Fibroblast of lung (primary cell): ENCODE data around the gene SCEL. TPM values are rescaled to one million over a fixed set of nuclear protein-coding genes. Genes with fewer than 3 reads are reported as not detected.
A peak's percentile ranks its signal among the peaks of the same experiment; 100 is the strongest.
"Not testable (repeated sequence)": the region's sequence is repeated elsewhere in the genome, so short reads cannot be mapped to it uniquely, and the experiment has no call there.

Experiments
- DNase-seq, 2 donors: peaks; one replicate each; pipeline versions ENCODE4 v3.0.0 to v3.0.0-alpha.2; 2010; ENCODE audit warnings: low read depth in 2 of 2
- H2AFZ ChIP-seq: 2 replicates; pipeline ENCODE4 v1.5.1; 2012; ENCODE audit warnings: low read length, control low read depth, inconsistent platforms
- H3K27ac ChIP-seq: 2 replicates; pipeline ENCODE4 v1.5.1; 2011; ENCODE audit warnings: low read length, control low read depth; ENCODE audit not compliant: insufficient read depth
- H3K27me3 ChIP-seq: 2 replicates; pipeline ENCODE4 v1.5.1; 2011; ENCODE audit warnings: mild to moderate bottlenecking, low read length; ENCODE audit not compliant: control insufficient read depth, insufficient read depth
- H3K36me3 ChIP-seq: 2 replicates; pipeline ENCODE4 v1.5.1; 2011; ENCODE audit warnings: low read length; ENCODE audit not compliant: control insufficient read depth, insufficient read depth
- H3K4me1 ChIP-seq: 2 replicates; pipeline ENCODE4 v1.5.1; 2011; ENCODE audit warnings: low read length; ENCODE audit not compliant: control insufficient read depth, insufficient read depth; ENCODE audit errors: extremely low read depth
- H3K4me2 ChIP-seq: 2 replicates; pipeline ENCODE4 v1.5.1; 2011; ENCODE audit warnings: low read length, control low read depth; ENCODE audit not compliant: insufficient read depth; ENCODE audit errors: extremely low read depth
- H3K4me3 ChIP-seq, 4 experiments: fragments of 200-600 bp in 1 of 4; sonication (generic) in 1 of 4; replicated peaks in 1 of 4; 2 replicates each; pipeline ENCODE4 v1.5.1; 2011 to 2016; ENCODE audit warnings: low read length in 4 of 4, low read depth in 3 of 4, mild to moderate bottlenecking in 3 of 4, control low read depth in 2 of 4, inconsistent platforms in 1 of 4, mixed read lengths in 1 of 4; ENCODE audit not compliant: insufficient read depth in 1 of 4; ENCODE audit errors: control extremely low read depth in 1 of 4
- H3K79me2 ChIP-seq: 2 replicates; pipeline ENCODE4 v1.5.1; 2012; ENCODE audit warnings: mild to moderate bottlenecking, low read length, inconsistent platforms; ENCODE audit not compliant: control insufficient read depth, insufficient read depth
- H3K9ac ChIP-seq: 2 replicates; pipeline ENCODE4 v1.5.1; 2011; ENCODE audit warnings: mild to moderate bottlenecking, low read length, control low read depth; ENCODE audit not compliant: insufficient read depth
- H3K9me3 ChIP-seq: 2 replicates; pipeline ENCODE4 v1.5.1; 2012; ENCODE audit warnings: low read depth, low read length; ENCODE audit not compliant: control insufficient read depth, insufficient read depth
- H4K20me1 ChIP-seq: 2 replicates; pipeline ENCODE4 v1.5.1; 2011; ENCODE audit warnings: low read length; ENCODE audit not compliant: control insufficient read depth, insufficient read depth; ENCODE audit errors: extremely low read depth
- EZH2 ChIP-seq: IDR thresholded peaks from 2 replicates; pipeline ENCODE4 v1.5.1; 2012; ENCODE audit warnings: low read length, control low read depth, mild to moderate bottlenecking; ENCODE audit errors: missing control alignments
- polyA plus RNA-seq, 2 donors: library from polyadenylated mRNA; depleted of rRNA in 1 of 2; stranded (reverse) in 1 of 2; unstranded in 1 of 2; fragments of >200 nt; gene quantifications; 2 replicates each; pipeline ENCODE4 v1.2.1, GENCODE V29; 2011 to 2012; ENCODE audit warnings: missing spikeins in 1 of 2
- total RNA-seq: library from RNA; depleted of rRNA; stranded (reverse); fragments of >200 nt; gene quantifications from 2 replicates; pipeline ENCODE4 v1.2.1, GENCODE V29; 2014
- TF ChIP-seq, protein P1 (sequence below), 2 donors: IDR thresholded peaks in 1 of 2; conservative IDR thresholded peaks in 1 of 2; 1 replicate in 1 of 2; 2 replicates in 1 of 2; pipeline ENCODE4 v1.5.1; 2011 to 2012; ENCODE audit warnings: low read length in 2 of 2, control low read depth in 1 of 2, inconsistent platforms in 1 of 2, low read depth in 1 of 2, mild to moderate bottlenecking in 1 of 2

SCEL gene
- total and polyA plus RNA-seq, 2 donors (not counting 1 experiment from before 2014, with no cell fraction given) = not detected

DNA sequence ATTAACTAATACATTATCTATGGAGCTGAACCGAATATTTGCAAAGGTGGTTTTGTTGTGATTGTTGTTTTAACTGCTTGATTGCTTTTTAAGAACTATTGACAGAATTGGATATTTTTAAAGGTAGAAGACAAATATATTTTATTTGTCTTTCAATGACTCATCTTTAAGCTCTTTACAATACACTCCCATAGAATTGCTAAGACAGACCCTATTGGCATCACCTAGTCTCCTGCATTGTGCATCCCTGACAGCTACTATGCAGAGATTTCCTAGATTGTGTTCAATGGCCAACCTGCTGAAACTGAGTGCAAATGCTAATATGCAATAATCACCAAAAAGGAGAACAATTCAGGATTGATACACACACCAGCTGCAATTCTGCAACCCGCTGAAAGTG lies 19.7 kb upstream of the SCEL start:
- H3K4me1 ChIP-seq = no peaks in the 10 kb centered on the region
- no peak for DNase-seq
- no peak overlapping the region for H3K4me3 ChIP-seq
- no peak overlapping the region for H3K27ac ChIP-seq
- H3K36me3 ChIP-seq = no peaks in the 10 kb centered on the region
- no peak overlapping the region for H3K4me2 ChIP-seq
- no peaks in the 10 kb centered on the region for H3K27me3 ChIP-seq
- TF ChIP-seq EZH2 = no peak
- TF ChIP-seq, protein P1, sequence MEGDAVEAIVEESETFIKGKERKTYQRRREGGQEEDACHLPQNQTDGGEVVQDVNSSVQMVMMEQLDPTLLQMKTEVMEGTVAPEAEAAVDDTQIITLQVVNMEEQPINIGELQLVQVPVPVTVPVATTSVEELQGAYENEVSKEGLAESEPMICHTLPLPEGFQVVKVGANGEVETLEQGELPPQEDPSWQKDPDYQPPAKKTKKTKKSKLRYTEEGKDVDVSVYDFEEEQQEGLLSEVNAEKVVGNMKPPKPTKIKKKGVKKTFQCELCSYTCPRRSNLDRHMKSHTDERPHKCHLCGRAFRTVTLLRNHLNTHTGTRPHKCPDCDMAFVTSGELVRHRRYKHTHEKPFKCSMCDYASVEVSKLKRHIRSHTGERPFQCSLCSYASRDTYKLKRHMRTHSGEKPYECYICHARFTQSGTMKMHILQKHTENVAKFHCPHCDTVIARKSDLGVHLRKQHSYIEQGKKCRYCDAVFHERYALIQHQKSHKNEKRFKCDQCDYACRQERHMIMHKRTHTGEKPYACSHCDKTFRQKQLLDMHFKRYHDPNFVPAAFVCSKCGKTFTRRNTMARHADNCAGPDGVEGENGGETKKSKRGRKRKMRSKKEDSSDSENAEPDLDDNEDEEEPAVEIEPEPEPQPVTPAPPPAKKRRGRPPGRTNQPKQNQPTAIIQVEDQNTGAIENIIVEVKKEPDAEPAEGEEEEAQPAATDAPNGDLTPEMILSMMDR (conservative IDR thresholded peaks at IDR 0.05 in 1 of 2, IDR thresholded peaks at IDR 0.05 in 1 of 2; ENCODE audit: low read depth in 1 of 2, low read length in 2 of 2) = no peak
- H3K79me2 ChIP-seq = no peaks in the 10 kb centered on the region
- no peak overlapping the region for H2AFZ ChIP-seq
- H3K9me3 ChIP-seq = no peaks in the 10 kb centered on the region
- no peak overlapping the region for H3K9ac ChIP-seq
- no peaks in the 10 kb centered on the region for H4K20me1 ChIP-seq

DNA sequence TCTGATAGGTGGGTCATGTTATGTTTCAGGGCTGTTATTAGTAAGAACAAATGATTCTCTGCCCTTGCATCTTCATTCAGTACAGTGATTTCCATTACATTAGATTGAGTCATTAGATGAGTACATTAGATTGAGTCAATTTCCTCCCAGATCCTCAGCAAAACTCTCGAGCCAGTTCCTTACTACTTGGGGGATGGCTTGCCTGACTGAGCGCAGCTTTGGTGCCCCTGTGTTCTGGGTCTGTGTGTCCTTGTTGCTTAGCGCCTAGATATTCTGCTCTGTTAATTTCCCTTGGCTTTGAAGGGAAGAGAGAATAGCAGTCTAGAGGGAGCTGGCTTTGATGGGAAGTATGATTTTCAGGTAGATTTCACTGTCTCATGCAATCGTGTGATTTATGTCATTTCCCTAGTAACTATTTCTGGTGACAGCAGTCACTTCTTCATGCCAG lies 19.1 kb upstream of the SCEL start:
- Histone ChIP-seq H3K4me3 (no peak overlapping the region), H3K27me3 (no peaks in the 10 kb centered on the region), H3K9me3 (no peaks in the 10 kb centered on the region), H3K9ac (no peak overlapping the region), H3K4me1 (no peaks in the 10 kb centered on the region), H3K4me2 (no peak overlapping the region), H3K79me2 (no peaks in the 10 kb centered on the region), H2AFZ (peak overlapping the region; percentile 50), H4K20me1 (no peaks in the 10 kb centered on the region), H3K36me3 (no peaks in the 10 kb centered on the region), H3K27ac (no peak overlapping the region)
- DNase-seq = peak; percentile 54 to 75
- TF ChIP-seq, protein P1 (conservative IDR thresholded peaks at IDR 0.05 in 1 of 2, IDR thresholded peaks at IDR 0.05 in 1 of 2; ENCODE audit: low read depth in 1 of 2, low read length in 2 of 2) = no peak
- no peak for TF ChIP-seq EZH2

DNA sequence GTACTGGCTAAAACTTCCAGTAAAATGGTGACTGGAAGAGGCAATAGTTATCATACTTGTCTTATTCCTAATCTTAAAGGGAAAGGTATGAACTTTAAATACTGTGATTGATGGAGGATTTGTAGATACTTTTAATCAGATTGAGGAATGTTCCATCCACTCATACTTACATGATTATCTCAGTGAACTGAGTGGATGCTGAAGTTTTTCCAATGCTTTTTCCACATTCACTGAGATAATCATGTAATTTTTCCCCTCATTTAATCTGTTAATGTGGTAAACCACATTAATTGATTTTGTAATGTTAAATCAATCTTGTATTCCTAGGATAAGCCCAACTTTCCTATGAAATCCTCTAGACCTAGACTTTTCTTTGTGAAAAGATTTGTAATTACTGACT lies 17.2 kb upstream of the SCEL start:
- Histone ChIP-seq H3K27ac (no peak overlapping the region), H3K9me3 (no peaks in the 10 kb centered on the region), H3K9ac (no peak overlapping the region), H3K4me3 (no peak overlapping the region), H3K27me3 (no peaks in the 10 kb centered on the region), H4K20me1 (no peaks in the 10 kb centered on the region), H3K4me2 (no peak overlapping the region), H3K4me1 (no peaks in the 10 kb centered on the region), H3K79me2 (no peaks in the 10 kb centered on the region), H2AFZ (no peak overlapping the region), H3K36me3 (no peaks in the 10 kb centered on the region)
- TF ChIP-seq, protein P1 (conservative IDR thresholded peaks at IDR 0.05 in 1 of 2, IDR thresholded peaks at IDR 0.05 in 1 of 2; ENCODE audit: low read depth in 1 of 2, low read length in 2 of 2) = no peak
- TF ChIP-seq EZH2 = no peak
- peak in 1 of 2 donors; percentile 50 for DNase-seq

DNA sequence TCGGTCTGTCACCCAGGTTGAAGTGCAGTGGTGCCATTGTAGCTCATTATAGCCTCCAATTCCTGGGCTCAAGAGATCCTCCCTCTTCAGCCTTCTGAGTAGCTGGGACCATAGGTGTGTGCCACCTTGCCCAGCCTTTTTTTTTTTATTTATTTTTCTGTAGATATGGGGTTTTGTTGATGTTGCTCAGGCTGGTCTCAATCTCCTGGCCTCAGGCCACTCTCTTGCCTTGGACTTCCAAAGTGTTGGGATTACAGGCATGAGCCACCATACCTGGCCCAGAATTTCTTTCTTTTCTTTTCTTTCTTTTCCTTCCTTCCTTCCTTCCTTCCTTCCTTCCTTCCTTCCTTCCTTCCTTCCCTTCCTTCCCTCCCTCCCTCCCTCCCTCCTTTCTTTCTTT lies 16.1 kb upstream of the SCEL start:
- not testable (repeated sequence) for H4K20me1 ChIP-seq, H3K27me3 ChIP-seq, H3K4me2 ChIP-seq

More for the DNA sequence above, 16.1 kb upstream of the SCEL start:
- H3K9ac ChIP-seq, H3K4me1 ChIP-seq, DNase-seq, H2AFZ ChIP-seq, H3K79me2 ChIP-seq, H3K4me3 ChIP-seq, H3K27ac ChIP-seq, H3K36me3 ChIP-seq, H3K9me3 ChIP-seq: not testable (repeated sequence)
